CD4-positive, alpha-beta T cell treated with Interleukin-17A for 4 hours (primary cell): ENCODE measurements around the gene CXCL6.

Experiments used
- DNase-seq: peaks from one replicate; pipeline ENCODE4 v3.0.0-alpha.2; 2020; ENCODE audit warnings: mixed read lengths

Gene CXCL6

GRCh38 chr4:73843369-73843768 is 6.9 kb downstream of the CXCL6 start:
- no peak for DNase-seq

- DNase-seq = no peak
These were observed 7.9 kb downstream of the CXCL6 start for GRCh38 chr4:73844345-73844744.

GRCh38 chr4:73844806-73845205 is 8.3 kb downstream of the CXCL6 start:
- DNase-seq = no peak

DNA sequence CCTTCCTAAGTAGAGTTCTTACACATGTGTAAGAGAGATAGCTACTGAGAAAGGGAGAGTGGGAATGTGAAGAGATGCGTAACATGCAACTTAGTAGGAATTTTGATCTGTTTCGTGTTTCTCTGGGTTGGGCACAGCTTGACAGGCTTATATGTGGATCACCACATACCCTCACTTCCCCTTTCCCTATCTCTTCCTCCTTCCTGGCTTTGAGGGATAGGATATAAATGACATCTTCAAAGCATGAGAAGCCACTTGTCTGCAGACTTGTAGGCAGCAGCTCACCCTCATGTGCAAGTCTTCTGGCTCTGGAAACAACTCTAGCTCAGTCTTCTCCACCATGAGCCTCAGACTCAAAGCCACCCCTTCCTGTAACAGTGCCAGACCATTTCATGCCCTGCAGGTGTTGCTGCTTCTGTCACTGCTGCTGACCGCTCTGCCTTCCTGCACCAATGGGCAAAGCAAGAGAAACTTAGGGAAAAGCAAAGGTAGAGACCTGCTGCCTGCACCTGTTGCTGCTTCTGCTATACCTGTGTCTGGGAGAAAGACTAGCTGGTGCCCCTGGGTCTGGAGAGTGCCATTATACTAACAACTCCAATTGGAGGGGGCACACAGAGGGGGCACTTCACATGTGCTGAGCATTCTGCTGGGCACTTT is 11.2 kb downstream of the CXCL6 start:
- DNase-seq = no peak

- DNase-seq = no peak
These were observed 11.8 kb downstream of the CXCL6 start for GRCh38 chr4:73848183-73848777.

DNA sequence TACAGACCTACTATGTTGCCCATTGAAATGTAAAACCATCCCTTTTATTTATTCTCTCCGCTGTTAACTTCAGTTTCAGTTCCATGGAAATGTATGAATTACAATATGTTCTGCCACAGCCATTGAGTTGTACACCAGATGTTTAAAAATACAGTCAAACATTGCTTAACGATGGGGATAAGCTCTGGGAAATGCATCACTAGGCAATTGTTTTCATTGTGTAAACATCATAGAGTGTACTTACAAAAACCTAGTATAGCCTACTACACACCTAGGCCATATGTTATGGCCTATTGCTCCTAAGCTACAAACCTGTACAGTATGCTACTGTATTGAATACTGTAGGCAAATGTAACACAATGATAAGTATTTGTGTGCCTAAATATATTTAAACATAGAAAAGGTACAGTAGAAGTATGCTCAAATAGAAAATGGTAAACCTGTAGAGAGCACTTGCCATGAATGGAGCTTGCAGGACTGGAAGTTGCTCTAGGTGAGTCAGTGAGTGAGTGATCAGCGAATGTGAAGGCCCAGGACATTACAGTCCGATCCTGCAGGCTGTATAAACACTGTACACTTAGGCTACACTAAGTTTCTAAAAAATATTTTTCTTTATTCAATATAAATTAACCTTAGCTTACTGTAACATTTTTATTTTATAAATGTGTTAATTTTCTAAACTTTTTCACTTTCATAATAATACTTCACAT is 13.9 kb downstream of the CXCL6 start:
- DNase-seq = no peak

DNA sequence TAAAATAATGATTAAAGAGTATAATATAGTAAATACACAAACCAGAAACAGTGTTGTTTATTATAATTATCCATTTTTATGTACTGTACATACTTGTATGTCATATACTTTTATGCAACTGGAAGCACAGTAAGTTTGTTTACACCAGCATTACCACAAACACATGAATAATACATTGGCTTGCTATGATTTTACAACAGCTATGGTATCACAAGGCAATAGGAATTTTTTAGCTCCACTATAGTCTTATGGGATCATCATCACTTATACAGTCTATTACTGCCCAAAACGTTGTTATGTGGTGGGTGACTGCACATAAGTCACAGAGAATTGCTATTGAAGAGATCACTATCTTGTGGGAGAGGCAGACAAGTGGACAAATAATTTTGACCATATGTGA is 14.8 kb downstream of the CXCL6 start:
- DNase-seq = no peak

DNA sequence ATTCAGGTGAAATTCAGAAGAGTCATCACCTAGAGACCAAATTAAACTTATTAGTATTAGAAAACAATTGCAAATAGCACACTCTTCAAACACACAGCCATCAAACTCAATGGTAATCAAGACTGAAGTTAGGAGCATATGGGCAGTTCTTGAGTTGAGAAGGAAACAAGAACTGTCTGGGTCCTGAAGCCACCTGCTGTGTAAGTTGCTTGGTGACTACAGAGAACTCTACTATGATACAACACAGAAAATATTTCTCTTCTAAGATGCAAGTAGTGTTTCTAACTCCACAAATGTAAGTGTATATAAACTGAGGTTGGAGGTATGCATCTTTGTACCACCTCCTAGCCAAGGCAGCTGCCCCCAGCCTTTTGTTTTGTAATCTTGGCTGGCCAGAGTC is 16.3 kb downstream of the CXCL6 start:
- no peak for DNase-seq

- DNase-seq = no peak
These were observed 16.8 kb downstream of the CXCL6 start, which contains the start of gene PF4V1 for GRCh38 chr4:73853246-73853704. TSS of gene PF4V1 (plus strand) at chr4:73853296. CDS start at chr4:73853363, 67 bp downstream.

- DNase-seq = no peak
These were observed 17.4 kb downstream of the CXCL6 start for GRCh38 chr4:73853718-73854473.

DNA sequence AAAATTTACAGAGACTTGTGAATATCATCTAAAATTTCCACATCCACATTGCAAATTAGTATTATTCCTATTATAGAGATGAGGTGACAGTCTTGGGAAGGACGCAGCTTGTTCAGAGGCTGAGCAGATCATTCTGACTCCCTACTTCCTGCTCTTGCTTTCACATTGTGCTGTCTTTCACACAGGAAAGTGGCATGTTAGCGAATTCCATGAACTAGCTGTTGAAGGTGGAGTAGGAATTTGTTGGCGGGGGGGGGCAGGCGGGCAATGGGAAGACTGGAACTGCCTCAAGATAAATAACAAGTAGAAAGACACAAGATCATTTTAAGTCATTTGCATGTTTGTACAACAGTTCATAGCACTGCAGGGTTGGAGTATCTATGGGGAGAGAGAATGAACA is 18.9 kb downstream of the CXCL6 start:
- DNase-seq = no peak

- no peak for DNase-seq
These were observed 20.0 kb downstream of the CXCL6 start for GRCh38 chr4:73856518-73856917.

DNA sequence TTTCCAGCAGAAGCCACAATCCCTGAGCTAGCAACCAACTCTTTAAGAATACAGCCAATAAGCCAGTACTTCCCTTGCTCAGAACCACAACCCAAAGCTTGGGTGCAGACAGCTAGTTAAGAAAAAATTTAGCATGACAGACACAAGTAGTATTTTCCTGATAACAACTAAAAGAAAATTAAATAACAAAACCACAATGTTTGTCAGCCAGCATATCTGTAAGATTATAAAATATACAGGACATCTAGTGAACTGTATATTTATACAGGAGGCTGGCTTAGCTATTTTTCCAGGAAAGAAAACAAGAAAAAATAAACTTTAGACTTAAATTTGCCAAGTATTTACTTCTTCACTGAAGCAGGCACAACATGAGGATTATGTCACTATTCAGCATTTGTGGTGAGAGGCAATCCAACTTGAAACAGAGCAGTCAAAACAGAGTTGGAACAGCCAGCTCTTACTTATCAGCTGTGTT is 23.2 kb downstream of the CXCL6 start:
- DNase-seq = no peak

DNA sequence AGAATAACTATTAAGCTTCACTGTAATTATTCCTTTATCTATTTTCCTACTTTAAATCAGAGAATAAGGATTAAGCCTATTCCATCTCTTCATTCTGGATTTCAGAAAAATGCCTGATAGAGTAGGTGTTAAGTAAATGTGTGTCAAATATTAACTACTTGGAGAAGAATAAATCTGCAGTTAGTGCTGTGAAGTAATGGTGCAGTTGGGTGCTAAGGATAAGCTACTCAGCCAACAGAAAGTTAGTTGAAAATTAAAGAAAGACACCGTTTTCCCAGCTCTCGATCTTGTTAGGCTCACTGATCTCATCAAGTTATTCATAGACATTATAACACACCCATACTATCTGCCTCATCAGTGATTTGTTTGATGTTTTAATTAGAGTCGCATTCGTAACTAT is 23.7 kb downstream of the CXCL6 start:
- DNase-seq = no peak

GRCh38 chr4:73860917-73861316 is 24.4 kb downstream of the CXCL6 start:
- no peak for DNase-seq

- DNase-seq = no peak
These were observed 25.8 kb downstream of the CXCL6 start for GRCh38 chr4:73862322-73862721.

DNA sequence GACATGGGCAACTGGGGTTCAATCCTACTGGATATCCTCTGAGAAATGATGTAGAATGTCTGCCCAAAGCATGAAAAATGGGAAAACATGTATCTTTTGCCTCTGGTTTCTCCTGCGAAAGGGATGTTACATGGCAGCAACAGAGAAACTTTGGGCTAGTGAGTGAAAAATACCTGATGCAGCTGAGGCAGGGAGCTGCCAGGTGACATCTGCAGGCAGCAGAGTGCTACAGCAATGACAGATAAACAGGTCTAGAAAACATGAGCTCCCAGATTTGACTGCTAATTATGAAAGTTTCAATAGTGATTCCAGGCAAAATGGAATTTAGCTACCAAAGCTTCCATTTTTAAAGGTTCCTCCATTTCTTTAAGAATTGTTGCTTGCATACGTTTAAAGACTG is 27.9 kb downstream of the CXCL6 start:
- DNase-seq = no peak

- no peak for DNase-seq
These were observed 28.5 kb downstream of the CXCL6 start for GRCh38 chr4:73864961-73865360.

- DNase-seq = no peak
These were observed 29.1 kb downstream of the CXCL6 start for GRCh38 chr4:73865431-73866096.

GRCh38 chr4:73866246-73866645 is 29.8 kb downstream of the CXCL6 start:
- no peak for DNase-seq

GRCh38 chr4:73867783-73868182 is 31.3 kb downstream of the CXCL6 start:
- DNase-seq = no peak
